Measurements from ENCODE around the gene PNPLA2. TPM values are rescaled to one million over a fixed set of nuclear protein-coding genes. Genes with fewer than 3 reads are reported as not detected.

PNPLA2 gene
- total RNA-seq, 1 experiment from 2014 or later, result 93.6 TPM

DNA sequence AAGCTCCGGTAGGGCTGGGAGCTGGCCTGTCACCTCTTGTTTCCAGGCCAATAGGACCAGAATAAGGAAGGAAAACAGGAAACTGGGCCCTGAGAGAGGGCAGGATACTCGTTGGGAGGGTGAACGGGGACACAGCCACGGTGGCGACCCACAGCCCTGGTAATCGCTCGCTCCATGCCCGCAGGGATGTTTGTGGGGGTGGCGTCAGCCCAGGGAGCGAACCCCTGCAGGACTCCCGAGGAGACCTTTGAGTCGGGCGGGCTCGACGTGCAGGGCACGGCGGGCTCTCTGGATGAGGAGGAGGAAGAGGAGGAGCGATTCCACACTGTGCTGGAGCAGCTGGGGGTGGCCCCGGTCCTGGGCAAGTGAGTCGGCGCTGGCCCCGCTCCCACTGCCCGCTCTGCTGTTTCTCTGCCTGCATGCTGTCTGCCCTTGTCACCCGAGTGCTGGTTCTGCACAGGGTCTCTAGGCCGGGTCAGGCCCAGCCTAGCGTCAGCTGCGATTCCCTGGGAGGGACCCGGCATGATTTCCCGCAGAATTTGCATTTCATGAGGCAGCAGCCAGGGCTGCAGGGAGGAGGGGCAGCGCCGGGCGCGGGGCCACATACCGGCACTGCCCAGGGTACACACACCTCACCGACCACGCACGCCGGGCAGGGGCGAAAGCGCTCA lies 10.6 kb downstream of the PNPLA2 start:
- ChIA-PET CTCF (interaction anchor here (1.9 to 2.4 kb wide), 2 partner anchors 9 to 10 kb away, joined by 4 to 10 read pairs; partner anchors contain the start of gene PNPLA2), POLR2A (interaction anchor here (0.6 to 4.9 kb wide), 3 partner anchors 10 to 20 kb away, joined by 3 to 33 read pairs (median 8); partner anchors contain the start of genes PNPLA2 and RPLP2)
- no peak overlapping the region; the same call in 1 of the 2 replicates for H3K4me3 ChIP-seq (ENCODE audit: low read depth, low read length)
- H3K4me3 Mint-ChIP-seq (ENCODE audit: unreplicated experiment), result peak overlapping the region; percentile 79
- no peaks in the 10 kb centered on the region for H3K27me3 Mint-ChIP-seq (ENCODE audit: insufficient read depth, unreplicated experiment)
- H3K27ac Mint-ChIP-seq (ENCODE audit: unreplicated experiment), result no peak overlapping the region
- no peaks in the 10 kb centered on the region for H3K9me3 ChIP-seq
- no peaks in the 10 kb centered on the region for H3K27me3 ChIP-seq (replicated peaks; ENCODE audit: control insufficient read depth, insufficient read depth, low read length)
- H3K4me1 ChIP-seq, result peaks cover 52% of the 10 kb centered on the region
- no peaks in the 10 kb centered on the region for H3K9me3 Mint-ChIP-seq (ENCODE audit: unreplicated experiment)
- H3K36me3 ChIP-seq (ENCODE audit: control insufficient read depth, insufficient read depth, low read length), result no peaks in the 10 kb centered on the region; the same call in 1 of the 2 replicates
- H3K4me1 Mint-ChIP-seq (ENCODE audit: low read depth, unreplicated experiment), result peaks cover 19% of the 10 kb centered on the region
- TF ChIP-seq, protein P1, sequence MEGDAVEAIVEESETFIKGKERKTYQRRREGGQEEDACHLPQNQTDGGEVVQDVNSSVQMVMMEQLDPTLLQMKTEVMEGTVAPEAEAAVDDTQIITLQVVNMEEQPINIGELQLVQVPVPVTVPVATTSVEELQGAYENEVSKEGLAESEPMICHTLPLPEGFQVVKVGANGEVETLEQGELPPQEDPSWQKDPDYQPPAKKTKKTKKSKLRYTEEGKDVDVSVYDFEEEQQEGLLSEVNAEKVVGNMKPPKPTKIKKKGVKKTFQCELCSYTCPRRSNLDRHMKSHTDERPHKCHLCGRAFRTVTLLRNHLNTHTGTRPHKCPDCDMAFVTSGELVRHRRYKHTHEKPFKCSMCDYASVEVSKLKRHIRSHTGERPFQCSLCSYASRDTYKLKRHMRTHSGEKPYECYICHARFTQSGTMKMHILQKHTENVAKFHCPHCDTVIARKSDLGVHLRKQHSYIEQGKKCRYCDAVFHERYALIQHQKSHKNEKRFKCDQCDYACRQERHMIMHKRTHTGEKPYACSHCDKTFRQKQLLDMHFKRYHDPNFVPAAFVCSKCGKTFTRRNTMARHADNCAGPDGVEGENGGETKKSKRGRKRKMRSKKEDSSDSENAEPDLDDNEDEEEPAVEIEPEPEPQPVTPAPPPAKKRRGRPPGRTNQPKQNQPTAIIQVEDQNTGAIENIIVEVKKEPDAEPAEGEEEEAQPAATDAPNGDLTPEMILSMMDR (IDR thresholded peaks at IDR 0.05; ENCODE audit: insufficient read depth in 1 of 2, low read depth in 1 of 2, low read length in 1 of 2, severe bottlenecking in 1 of 2, unreplicated experiment in 1 of 2), result no peak
- intact Hi-C loops (cut with micrococcal nuclease; ENCODE audit: unreplicated experiment), result no loop called here
- no peak for DNase-seq
- no TSS peak for BruUV-seq (replicated peaks)
- H3K36me3 Mint-ChIP-seq (ENCODE audit: insufficient read depth, unreplicated experiment), result peaks cover 36% of the 10 kb centered on the region

DNA sequence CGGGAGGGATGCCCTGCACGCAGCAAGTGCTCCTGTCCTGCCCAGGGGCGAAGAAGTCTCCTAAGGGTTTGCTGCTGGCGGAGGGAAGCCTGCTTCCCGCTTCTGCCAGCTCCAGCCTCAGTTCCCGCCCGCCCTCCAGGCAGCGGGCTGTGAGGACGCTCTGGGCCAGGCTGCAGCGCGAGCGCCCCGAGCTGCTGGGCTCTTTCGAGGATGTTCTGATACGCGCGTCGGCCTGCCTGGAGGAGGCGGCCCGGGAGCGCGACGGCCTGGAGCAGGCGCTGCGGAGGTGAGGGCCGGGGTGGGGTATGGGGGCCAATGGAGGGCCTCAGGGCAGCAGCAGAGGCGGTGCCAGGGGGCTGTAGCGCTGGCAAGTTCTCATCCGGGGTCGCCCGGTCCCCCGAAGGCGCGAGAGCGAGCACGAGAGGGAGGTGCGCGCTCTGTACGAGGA lies 11.2 kb downstream of the PNPLA2 start:
- Histone ChIP-seq H3K4me3 (ENCODE audit: low read depth, low read length) (peak overlapping the region; percentile 59), H3K36me3 (ENCODE audit: control insufficient read depth, insufficient read depth, low read length) (no peaks in the 10 kb centered on the region), H3K9me3 (no peaks in the 10 kb centered on the region), H3K27me3 (replicated peaks; ENCODE audit: control insufficient read depth, insufficient read depth, low read length) (no peaks in the 10 kb centered on the region), H3K4me1 (peaks cover 54% of the 10 kb centered on the region)
- ChIA-PET CTCF (interaction anchor here (1.9 to 2.4 kb wide), 2 partner anchors 8 to 10 kb away, joined by 4 to 10 read pairs; partner anchors contain the start of gene PNPLA2), POLR2A (interaction anchor here (0.6 to 4.9 kb wide), 3 partner anchors 11 to 21 kb away, joined by 3 to 33 read pairs (median 8); partner anchors contain the start of genes PNPLA2 and RPLP2)
- H3K4me1 Mint-ChIP-seq (ENCODE audit: low read depth, unreplicated experiment), result peaks cover 19% of the 10 kb centered on the region
- no peaks in the 10 kb centered on the region for H3K9me3 Mint-ChIP-seq (ENCODE audit: unreplicated experiment)
- intact Hi-C loops (cut with micrococcal nuclease; ENCODE audit: unreplicated experiment), result no loop called here
- TF ChIP-seq, protein P1 (IDR thresholded peaks at IDR 0.05; ENCODE audit: insufficient read depth in 1 of 2, low read depth in 1 of 2, low read length in 1 of 2, severe bottlenecking in 1 of 2, unreplicated experiment in 1 of 2), result no peak
- BruUV-seq (replicated peaks), result no TSS peak
- H3K27ac Mint-ChIP-seq (ENCODE audit: unreplicated experiment), result no peak overlapping the region
- H3K27me3 Mint-ChIP-seq (ENCODE audit: insufficient read depth, unreplicated experiment), result no peaks in the 10 kb centered on the region
- peak overlapping the region; percentile 79 for H3K4me3 Mint-ChIP-seq (ENCODE audit: unreplicated experiment)
- peaks cover 34% of the 10 kb centered on the region for H3K36me3 Mint-ChIP-seq (ENCODE audit: insufficient read depth, unreplicated experiment)
- DNase-seq, result no peak

- Histone ChIP-seq H3K9me3 (no peaks in the 10 kb centered on the region), H3K4me1 (peaks cover 48% of the 10 kb centered on the region), H3K27me3 (replicated peaks; ENCODE audit: control insufficient read depth, insufficient read depth, low read length) (no peaks in the 10 kb centered on the region), H3K4me3 (ENCODE audit: low read depth, low read length) (peak overlapping the region; percentile 59), H3K36me3 (ENCODE audit: control insufficient read depth, insufficient read depth, low read length) (no peaks in the 10 kb centered on the region)
- DNase-seq, result peak; percentile 86 to 89
- no peaks in the 10 kb centered on the region for H3K27me3 Mint-ChIP-seq (ENCODE audit: insufficient read depth, unreplicated experiment)
- no TSS peak for BruUV-seq (replicated peaks)
- peak overlapping the region; percentile 79 for H3K4me3 Mint-ChIP-seq (ENCODE audit: unreplicated experiment)
- intact Hi-C loops (cut with micrococcal nuclease; ENCODE audit: unreplicated experiment), result no loop called here
- no peak overlapping the region for H3K27ac Mint-ChIP-seq (ENCODE audit: unreplicated experiment)
- TF ChIP-seq, protein P1 (IDR thresholded peaks at IDR 0.05; ENCODE audit: insufficient read depth in 1 of 2, low read depth in 1 of 2, low read length in 1 of 2, severe bottlenecking in 1 of 2, unreplicated experiment in 1 of 2), result no peak
- CTCF ChIA-PET, result interaction anchor here (1.9 to 2.4 kb wide), 2 partner anchors 8 to 11 kb away, joined by 4 to 10 read pairs; partner anchors contain the start of gene PNPLA2
- no peaks in the 10 kb centered on the region for H3K9me3 Mint-ChIP-seq (ENCODE audit: unreplicated experiment)
- H3K4me1 Mint-ChIP-seq (ENCODE audit: low read depth, unreplicated experiment), result peaks cover 19% of the 10 kb centered on the region
- POLR2A ChIA-PET, result interaction anchor here (0.5 to 4.9 kb wide), 3 partner anchors 11 to 50 kb away, joined by 8 to 33 read pairs (median 12); partner anchors contain the start of genes PNPLA2 and RPLP2
- peaks cover 30% of the 10 kb centered on the region for H3K36me3 Mint-ChIP-seq (ENCODE audit: insufficient read depth, unreplicated experiment)
Observed at GRCh38 chr11:830295-831117, 11.8 kb downstream of the PNPLA2 start.
